Measurements from ENCODE around the gene ADRA2C.

ADRA2C gene

DNA sequence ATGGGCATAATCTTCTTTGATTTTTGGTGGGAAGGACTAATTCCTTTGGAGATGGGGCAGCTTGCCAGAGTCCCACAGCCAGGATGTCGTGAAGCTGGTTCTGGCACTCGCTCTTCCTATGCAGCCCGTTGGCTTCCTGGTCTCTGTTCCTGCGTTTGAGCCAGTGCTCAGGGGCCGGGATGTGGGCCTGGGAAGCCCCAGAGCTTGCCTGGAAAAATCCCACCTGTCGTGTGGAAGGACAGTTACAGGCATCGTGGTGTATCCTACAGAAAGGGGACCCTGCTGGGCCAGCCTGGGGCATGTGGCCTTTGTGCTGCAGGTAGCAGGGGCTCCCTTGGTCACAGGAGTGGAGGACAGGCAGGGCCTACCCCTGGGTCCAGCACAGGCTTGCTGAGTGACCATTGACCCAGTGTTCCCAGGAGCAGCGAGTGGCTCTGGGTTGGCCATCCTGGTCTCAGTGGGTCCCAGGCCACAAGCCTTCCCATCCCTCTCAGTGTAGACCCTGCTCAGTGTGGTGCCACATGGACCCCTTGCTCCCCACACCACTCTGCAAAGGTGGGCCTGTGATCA, 50.2 kb downstream of the ADRA2C start:
- Histone ChIP-seq H3K27me3 (ENCODE audit: insufficient read depth, insufficient read length) (peaks cover 5% of the 10 kb centered on the region), H3K4me3 (ENCODE audit: insufficient read length, low read depth) (no peak overlapping the region), H3K9ac (ENCODE audit: insufficient read length, low read depth) (no peak overlapping the region), H3K4me1 (ENCODE audit: insufficient read depth, insufficient read length) (peaks cover 2% of the 10 kb centered on the region), H3K9me3 (ENCODE audit: insufficient read depth, low read length) (peaks cover 6% of the 10 kb centered on the region; the same call in 1 of the 2 replicates), H3K36me3 (ENCODE audit: insufficient read depth, insufficient read length, low read length) (no peaks in the 10 kb centered on the region)
- TF ChIP-seq ZNF274 (IDR thresholded peaks at IDR 0.05; ENCODE audit: low read depth, low read length), result no peak
- no peak for TF ChIP-seq SUZ12 (IDR thresholded peaks at IDR 0.05; ENCODE audit: extremely low read depth, insufficient read depth, insufficient read length)
- no peak for TF ChIP-seq YY1 (IDR thresholded peaks at IDR 0.05; ENCODE audit: insufficient read depth, insufficient read length)
- DNase-seq (ENCODE audit: low read depth, low spot score), result no peak

DNA sequence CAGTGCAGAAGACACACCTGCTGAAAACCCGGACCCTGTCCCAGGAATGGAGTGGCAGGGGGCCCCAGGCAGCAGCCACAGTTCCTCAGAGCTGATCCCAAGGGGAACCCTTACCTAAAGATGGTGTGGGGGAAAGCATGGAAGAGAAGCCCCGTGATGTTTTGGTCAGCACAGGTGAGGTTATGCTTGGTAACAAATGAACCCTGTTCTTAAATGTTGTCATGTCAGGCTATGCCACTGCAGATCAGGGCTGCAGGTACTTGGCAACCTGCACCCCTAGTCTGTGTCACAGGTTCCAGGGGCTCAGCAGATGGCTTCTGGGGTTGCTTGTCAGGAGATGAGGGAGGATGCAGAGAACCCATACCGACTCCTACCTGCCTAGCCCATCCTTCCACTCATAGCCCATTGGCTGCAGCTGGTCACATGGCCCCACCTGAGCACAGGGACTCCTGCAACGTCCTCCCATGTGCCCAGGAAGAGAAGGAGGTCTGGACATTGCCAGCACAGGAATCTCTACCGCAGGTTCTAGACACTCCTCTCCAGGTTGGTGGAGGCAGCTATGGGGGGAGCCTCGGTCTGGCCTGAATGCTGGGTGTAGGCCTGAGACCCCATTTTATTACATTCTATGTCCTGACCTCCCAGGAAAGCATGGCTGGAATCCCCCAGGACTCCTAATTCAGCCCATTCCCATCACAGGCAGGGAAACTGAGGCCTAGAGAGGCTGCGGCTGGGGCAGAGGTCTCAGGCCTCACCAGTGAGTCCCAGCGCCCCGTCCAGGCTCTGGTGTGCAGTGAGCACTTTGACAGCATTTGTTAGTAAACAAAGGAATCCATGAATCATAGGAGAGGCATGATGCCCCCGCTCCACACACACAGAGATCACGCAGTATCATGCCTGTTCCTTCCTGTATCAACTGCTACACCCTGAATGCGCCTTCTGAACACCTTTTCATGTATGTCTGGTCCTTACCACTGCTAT, 51.1 kb downstream of the ADRA2C start:
- peaks cover 11% of the 10 kb centered on the region for H3K4me1 ChIP-seq (ENCODE audit: insufficient read depth, insufficient read length)
- peaks cover 5% of the 10 kb centered on the region for H3K27me3 ChIP-seq (ENCODE audit: insufficient read depth, insufficient read length)
- no peaks in the 10 kb centered on the region for H3K36me3 ChIP-seq (ENCODE audit: insufficient read depth, insufficient read length, low read length)
- TF ChIP-seq YY1 (IDR thresholded peaks at IDR 0.05; ENCODE audit: insufficient read depth, insufficient read length), result no peak
- no peak for TF ChIP-seq ZNF274 (IDR thresholded peaks at IDR 0.05; ENCODE audit: low read depth, low read length)
- no peak for TF ChIP-seq SUZ12 (IDR thresholded peaks at IDR 0.05; ENCODE audit: extremely low read depth, insufficient read depth, insufficient read length)
- DNase-seq (ENCODE audit: low read depth, low spot score), result no peak
- H3K9me3 ChIP-seq (ENCODE audit: insufficient read depth, low read length), result peaks cover 6% of the 10 kb centered on the region; the same call in 1 of the 2 replicates
- H3K9ac ChIP-seq (ENCODE audit: insufficient read length, low read depth), result no peak overlapping the region
- no peak overlapping the region for H3K4me3 ChIP-seq (ENCODE audit: insufficient read length, low read depth)
